Measurements from ENCODE around the gene ENTPD7.

- no peak for TF ChIP-seq CTCF (IDR thresholded peaks at IDR 0.05 in 8 of 11, conservative IDR thresholded peaks at IDR 0.05 in 3 of 11)
- no peak for TF ChIP-seq POLR2A (IDR thresholded peaks at IDR 0.05)
Measured at GRCh38 chr10:99682032-99682431, 22.7 kb downstream of the ENTPD7 start.
